ENCODE results near the gene FGD2. TPM values are rescaled to one million over a fixed set of nuclear protein-coding genes. Genes with fewer than 3 reads are reported as not detected.
"Not testable (repeated sequence)": the region's sequence is repeated elsewhere in the genome, so short reads cannot be mapped to it uniquely, and the experiment has no call there.

Gene FGD2
- total RNA-seq, 1 donor from 2014 or later: under 0.01 TPM

GRCh38 chr6:37057678-37058077 is 52.2 kb downstream of the FGD2 start:
- Histone ChIP-seq H3K36me3 (ENCODE audit: control insufficient read depth, insufficient read depth, low read length) (no peaks in the 10 kb centered on the region), H3K4me3 (ENCODE audit: low read depth, low read length) (no peak overlapping the region), H3K27me3 (ENCODE audit: control insufficient read depth, insufficient read depth, low read length) (no peaks in the 10 kb centered on the region)
- DNase-seq (ENCODE audit: low read depth) (no peak), FAIRE-seq (no peak)
- TF ChIP-seq CTCF (IDR thresholded peaks at IDR 0.05; ENCODE audit: insufficient read depth, low read length, severe bottlenecking): no peak

- FAIRE-seq (no peak), DNase-seq (ENCODE audit: low read depth) (peak; percentile 69)
- H3K4me3 ChIP-seq (ENCODE audit: low read depth, low read length): no peak overlapping the region
- no peaks in the 10 kb centered on the region for H3K36me3 ChIP-seq (ENCODE audit: control insufficient read depth, insufficient read depth, low read length)
- H3K27me3 ChIP-seq (ENCODE audit: control insufficient read depth, insufficient read depth, low read length): no peaks in the 10 kb centered on the region
- TF ChIP-seq CTCF (IDR thresholded peaks at IDR 0.05; ENCODE audit: insufficient read depth, low read length, severe bottlenecking): no peak
Measured at GRCh38 chr6:37058084-37058586, 52.7 kb downstream of the FGD2 start.

GRCh38 chr6:37058984-37059343 is 53.5 kb downstream of the FGD2 start:
- FAIRE-seq; DNase-seq (ENCODE audit: low read depth); H3K27me3 ChIP-seq (ENCODE audit: control insufficient read depth, insufficient read depth, low read length); H3K4me3 ChIP-seq (ENCODE audit: low read depth, low read length); H3K36me3 ChIP-seq (ENCODE audit: control insufficient read depth, insufficient read depth, low read length): not testable (repeated sequence)

GRCh38 chr6:37059344-37060194 is 54.1 kb downstream of the FGD2 start:
- Histone ChIP-seq H3K27me3 (ENCODE audit: control insufficient read depth, insufficient read depth, low read length) (no peaks in the 10 kb centered on the region), H3K4me3 (ENCODE audit: low read depth, low read length) (no peak overlapping the region), H3K36me3 (ENCODE audit: control insufficient read depth, insufficient read depth, low read length) (no peaks in the 10 kb centered on the region)
- DNase-seq (ENCODE audit: low read depth): peak; percentile 98
- peak; percentile 71 for TF ChIP-seq CTCF (IDR thresholded peaks at IDR 0.05; ENCODE audit: insufficient read depth, low read length, severe bottlenecking)
- no peak for FAIRE-seq

GRCh38 chr6:37060195-37060559 is 54.7 kb downstream of the FGD2 start:
- no peak for FAIRE-seq
- no peaks in the 10 kb centered on the region for H3K36me3 ChIP-seq (ENCODE audit: control insufficient read depth, insufficient read depth, low read length)
- DNase-seq (ENCODE audit: low read depth): no peak
- H3K4me3 ChIP-seq (ENCODE audit: low read depth, low read length): no peak overlapping the region
- TF ChIP-seq CTCF (IDR thresholded peaks at IDR 0.05; ENCODE audit: insufficient read depth, low read length, severe bottlenecking): no peak
- H3K27me3 ChIP-seq (ENCODE audit: control insufficient read depth, insufficient read depth, low read length): no peaks in the 10 kb centered on the region

- DNase-seq (ENCODE audit: low read depth) (no peak), FAIRE-seq (no peak)
- no peaks in the 10 kb centered on the region for H3K36me3 ChIP-seq (ENCODE audit: control insufficient read depth, insufficient read depth, low read length)
- H3K4me3 ChIP-seq (ENCODE audit: low read depth, low read length): no peak overlapping the region
- TF ChIP-seq CTCF (IDR thresholded peaks at IDR 0.05; ENCODE audit: insufficient read depth, low read length, severe bottlenecking): no peak
- H3K27me3 ChIP-seq (ENCODE audit: control insufficient read depth, insufficient read depth, low read length): no peaks in the 10 kb centered on the region
Measured at GRCh38 chr6:37061157-37061804, 55.8 kb downstream of the FGD2 start.

Measured in bronchial epithelial cell (primary cell).